H1 (cell line): ENCODE measurements around the gene CLMP. TPM values are rescaled to one million over a fixed set of nuclear protein-coding genes. Genes with fewer than 3 reads are reported as not detected.

Experiments
- CTCF ChIA-PET: fragments of 300-600 bp; sonication (Branson Sonifier 250); formaldehyde crosslinking; loops from one replicate; lab custom pipeline; 2021; ENCODE audit not compliant: partially characterized antibody; lab: Charles Lee
- POLR2A ChIA-PET: fragments of 300-600 bp; sonication (Branson Sonifier 250); formaldehyde crosslinking; loops from one replicate; lab custom pipeline; 2021; ENCODE audit warnings: inconsistent platforms; ENCODE audit not compliant: partially characterized antibody; lab: Charles Lee
- DNase-seq, 2 experiments: peaks; one replicate each; pipeline versions ENCODE4 v3.0.0 to v3.0.0-alpha.2; 2010 to 2022; ENCODE audit warnings: low spot score in 2 of 2, low read depth in 1 of 2, mixed read lengths in 1 of 2
- FAIRE-seq: peaks from 2 replicates; lab custom pipeline; 2011; peaks lifted over from hg19 to GRCh38; lab: Jason Lieb, UNC
- H2AFZ ChIP-seq: 2 replicates; pipeline ENCODE4 v1.8.1; 2012; ENCODE audit warnings: low read length, inconsistent platforms
- H2AK5ac ChIP-seq: 2 replicates; pipeline ENCODE4 v1.6.1; 2013; ENCODE audit warnings: low read depth, low read length
- H2BK120ac ChIP-seq: replicated peaks from 2 replicates; pipeline ENCODE3; 2013; ENCODE audit warnings: low read depth, low read length, inconsistent platforms
- H2BK12ac ChIP-seq: 2 replicates; pipeline ENCODE4 v1.6.1; 2013; ENCODE audit warnings: low read depth, low read length
- H2BK15ac ChIP-seq: 2 replicates; pipeline ENCODE4 v1.6.1; 2013; ENCODE audit warnings: low read length
- H2BK20ac ChIP-seq: 2 replicates; pipeline ENCODE4 v1.6.1; 2013; ENCODE audit warnings: low read length
- H2BK5ac ChIP-seq: 2 replicates; pipeline ENCODE4 v1.6.1; 2013; ENCODE audit warnings: low read depth, low read length
- H3K14ac ChIP-seq: 2 replicates; pipeline ENCODE4 v1.6.1; 2013; ENCODE audit warnings: inconsistent platforms; ENCODE audit not compliant: insufficient read length
- H3K18ac ChIP-seq: 2 replicates; pipeline ENCODE4 v1.6.1; 2013; ENCODE audit warnings: low read length; ENCODE audit errors: extremely low read depth
- H3K23ac ChIP-seq: 2 replicates; pipeline ENCODE4 v1.6.1; 2013; ENCODE audit warnings: inconsistent platforms; ENCODE audit not compliant: insufficient read length
- H3K23me2 ChIP-seq: 2 replicates; pipeline ENCODE4 v1.6.1; 2013; ENCODE audit warnings: low read depth, low read length
- H3K27ac ChIP-seq: 2 replicates; pipeline ENCODE4 v1.6.1; 2011; ENCODE audit warnings: low read depth, low read length, inconsistent platforms
- H3K27me3 ChIP-seq, 4 experiments: replicated peaks in 1 of 4; 1 replicate in 1 of 4; 2 replicates in 3 of 4; pipeline versions ENCODE4 v1.6.1 to v1.8.1; 2011 to 2013; ENCODE audit warnings: low read length in 3 of 4, mild to moderate bottlenecking in 3 of 4, inconsistent platforms in 2 of 4, mixed read lengths in 2 of 4, moderate library complexity in 1 of 4; ENCODE audit not compliant: control insufficient read depth in 3 of 4, insufficient read depth in 3 of 4; ENCODE audit errors: extremely low read depth in 1 of 4
- H3K36me3 ChIP-seq, 4 experiments: 2 replicates each; pipeline versions ENCODE4 v1.6.1 to v1.8.1; 2011 to 2013; ENCODE audit warnings: mild to moderate bottlenecking in 4 of 4, low read length in 3 of 4, moderate library complexity in 2 of 4, control low read depth in 1 of 4, inconsistent platforms in 1 of 4; ENCODE audit not compliant: insufficient read depth in 4 of 4, control insufficient read depth in 2 of 4
- H3K4ac ChIP-seq: replicated peaks from 2 replicates; pipeline ENCODE3; 2013; ENCODE audit warnings: low read length, low read depth, mixed read lengths, inconsistent platforms; ENCODE audit not compliant: insufficient read length
- H3K4me1 ChIP-seq, 4 experiments: replicated peaks in 1 of 4; 1 replicate in 1 of 4; 2 replicates in 3 of 4; pipeline versions ENCODE4 v1.6.1 to v1.8.1; 2011 to 2013; ENCODE audit warnings: low read length in 3 of 4, inconsistent platforms in 2 of 4, mixed read lengths in 1 of 4; ENCODE audit not compliant: insufficient read depth in 4 of 4, control insufficient read depth in 3 of 4
- H3K4me2 ChIP-seq, 2 experiments: 2 replicates each; pipeline versions ENCODE4 v1.6.1 to v1.8.1; 2011 to 2013; ENCODE audit warnings: low read depth in 2 of 2, low read length in 2 of 2, control low read depth in 1 of 2, inconsistent platforms in 1 of 2, mild to moderate bottlenecking in 1 of 2; ENCODE audit not compliant: insufficient read depth in 1 of 2
- H3K4me3 ChIP-seq, 4 experiments: fragments of 200-600, 300-600 bp in 1 of 4; sonication (generic), shearing (Covaris generic), sonication (Bioruptor Twin) in 1 of 4; 2 replicates each; pipeline versions ENCODE4 v1.5.1 to v1.8.1; 2011 to 2016; ENCODE audit warnings: low read length in 4 of 4, low read depth in 3 of 4, control low read depth in 2 of 4, inconsistent platforms in 2 of 4, mild to moderate bottlenecking in 2 of 4, mixed read lengths in 1 of 4, moderate library complexity in 1 of 4; ENCODE audit not compliant: insufficient read depth in 2 of 4; ENCODE audit errors: extremely low read depth in 1 of 4
- H3K56ac ChIP-seq: replicated peaks from 2 replicates; pipeline ENCODE3; 2013; ENCODE audit warnings: low read depth, mild to moderate bottlenecking, mixed read lengths, low read length, inconsistent platforms; ENCODE audit not compliant: insufficient read length
- H3K79me1 ChIP-seq: 2 replicates; pipeline ENCODE4 v1.6.1; 2013; ENCODE audit warnings: low read depth, low read length, control low read depth
- H3K79me2 ChIP-seq, 2 experiments: 2 replicates each; pipeline versions ENCODE4 v1.6.1 to v1.8.1; 2012 to 2013; ENCODE audit warnings: low read length in 2 of 2, mild to moderate bottlenecking in 2 of 2, inconsistent platforms in 1 of 2; ENCODE audit not compliant: insufficient read depth in 2 of 2, control insufficient read depth in 1 of 2
- H3K9ac ChIP-seq, 4 experiments: replicated peaks in 1 of 4; 1 replicate in 1 of 4; 2 replicates in 3 of 4; pipeline versions ENCODE4 v1.6.1 to v1.8.1; 2011 to 2013; ENCODE audit warnings: low read depth in 3 of 4, low read length in 3 of 4, control low read depth in 2 of 4, mild to moderate bottlenecking in 2 of 4, moderate library complexity in 2 of 4, inconsistent platforms in 1 of 4; ENCODE audit errors: extremely low read depth in 1 of 4
- H3K9me3 ChIP-seq, 2 experiments: 2 replicates each; pipeline versions ENCODE4 v1.6.1 to v1.8.1; 2012 to 2013; ENCODE audit warnings: mild to moderate bottlenecking in 2 of 2, moderate library complexity in 2 of 2, control low read depth in 1 of 2, inconsistent platforms in 1 of 2, low read depth in 1 of 2, low read length in 1 of 2, mixed read lengths in 1 of 2; ENCODE audit not compliant: insufficient read depth in 2 of 2
- H4K20me1 ChIP-seq, 2 experiments: replicated peaks in 1 of 2; 2 replicates each; pipeline versions ENCODE3 to v1.8.1; 2011 to 2013; ENCODE audit warnings: inconsistent platforms in 2 of 2, low read length in 2 of 2, mild to moderate bottlenecking in 1 of 2; ENCODE audit not compliant: insufficient read depth in 2 of 2, control insufficient read depth in 1 of 2
- H4K5ac ChIP-seq: 2 replicates; pipeline ENCODE4 v1.6.1; 2013; ENCODE audit warnings: low read length, low read depth, mixed read lengths, inconsistent platforms; ENCODE audit not compliant: insufficient read length
- H4K8ac ChIP-seq: 2 replicates; pipeline ENCODE4 v1.8.0; 2013; ENCODE audit warnings: mild to moderate bottlenecking, moderate library complexity, low read length, inconsistent platforms; ENCODE audit not compliant: insufficient read depth; ENCODE audit errors: extremely low read depth
- H4K91ac ChIP-seq: replicated peaks from 2 replicates; pipeline ENCODE3; 2013; ENCODE audit warnings: low read length, mixed read lengths, inconsistent platforms; ENCODE audit not compliant: insufficient read length
- ATF2 ChIP-seq: IDR thresholded peaks from 2 replicates; pipeline ENCODE4 v1.6.1; 2012; ENCODE audit warnings: low read length, inconsistent platforms
- BCL11A ChIP-seq, 2 experiments: IDR thresholded peaks; one replicate each; pipeline ENCODE4 v1.6.1; 2011; ENCODE audit warnings: low read depth in 2 of 2, low read length in 2 of 2, mild to moderate bottlenecking in 2 of 2
- CREB1 ChIP-seq: IDR thresholded peaks from 2 replicates; pipeline ENCODE4 v1.6.1; 2012; ENCODE audit warnings: inconsistent platforms
- CTBP2 ChIP-seq: IDR thresholded peaks from 2 replicates; pipeline ENCODE4 v1.7.0; 2011; ENCODE audit warnings: borderline replicate concordance, mild to moderate bottlenecking, moderate library complexity, mixed read lengths, low read length; ENCODE audit not compliant: insufficient read depth, insufficient read length
- EP300 ChIP-seq, 2 experiments: IDR thresholded peaks; 1 replicate in 1 of 2; 2 replicates in 1 of 2; pipeline ENCODE4 v1.6.1; 2011 to 2012; ENCODE audit warnings: low read depth in 2 of 2, low read length in 2 of 2, mild to moderate bottlenecking in 2 of 2, borderline replicate concordance in 1 of 2, inconsistent platforms in 1 of 2, moderate library complexity in 1 of 2
- FOSL1 ChIP-seq: IDR thresholded peaks from 2 replicates; pipeline ENCODE4 v1.6.1; 2011; ENCODE audit warnings: mild to moderate bottlenecking, low read depth, low read length, moderate library complexity; ENCODE audit not compliant: insufficient read depth
- GTF2F1 ChIP-seq: IDR thresholded peaks from 2 replicates; pipeline ENCODE4 v1.6.1; 2012; ENCODE audit warnings: low read depth, low read length, improper control_type of control experiment, borderline replicate concordance
- HDAC6 ChIP-seq: IDR thresholded peaks from one replicate; pipeline ENCODE4 v1.7.1; 2012; ENCODE audit warnings: low read depth, mild to moderate bottlenecking, inconsistent platforms, low read length, moderate library complexity
- POLR2AphosphoS5 ChIP-seq: IDR thresholded peaks from 2 replicates; pipeline ENCODE4 v1.6.1; 2011; ENCODE audit warnings: low read depth, low read length
- RXRA ChIP-seq: IDR thresholded peaks from 2 replicates; pipeline ENCODE4 v1.6.1; 2011; ENCODE audit warnings: low read depth, mild to moderate bottlenecking, low read length, moderate library complexity; ENCODE audit not compliant: insufficient read depth
- SP1 ChIP-seq: IDR thresholded peaks from 2 replicates; pipeline ENCODE4 v1.6.1; 2011; ENCODE audit warnings: low read depth, low read length
- TAF1 ChIP-seq: IDR thresholded peaks from 2 replicates; pipeline ENCODE4 v1.6.1; 2011; ENCODE audit warnings: mild to moderate bottlenecking, low read depth, low read length
- ZNF274 ChIP-seq: IDR thresholded peaks from 2 replicates; pipeline ENCODE4 v1.7.0; 2012; ENCODE audit warnings: low read length, borderline replicate concordance; ENCODE audit errors: extremely low read depth
- WGBS, 2 experiments: shearing (Covaris generic) in 1 of 2; methylation state at CpG; one replicate each; pipeline versions ENCODE4 v1.1.6 to v1.1.7; 2013 to 2015; ENCODE audit warnings: low lambda C conversion rate in 2 of 2, mixed read lengths in 2 of 2, inconsistent platforms in 1 of 2, low coverage in 1 of 2, missing lambda C conversion rate in 1 of 2; ENCODE audit not compliant: insufficient replicate concordance in 2 of 2, insufficient coverage in 1 of 2, insufficient read length in 1 of 2; ENCODE audit errors: extremely low coverage in 1 of 2, missing lambda C conversion rate in 1 of 2; 5-methylcytosine and 5-hydroxymethylcytosine counted together
- polyA plus RNA-seq, 7 experiments: library from polyadenylated mRNA; depleted of rRNA in 3 of 7; stranded (reverse) in 5 of 7; unstranded in 2 of 7; fragments of >200 nt in 5 of 7; fragments of 200-250 nt in 2 of 7; gene quantifications; 1 replicate in 5 of 7; 2 replicates in 1 of 7; 4 replicates in 1 of 7; pipeline versions ENCODE4 v1.2.1 to v1.2.3, GENCODE V29; 2011 to 2013; ENCODE audit warnings: missing spikeins in 2 of 7, mixed read lengths in 2 of 7
- total RNA-seq: library from RNA; stranded (reverse); fragmentation: NEBNext Ultra II Directional; extraction: Animal tissue kit (Norgen Biotek cat#: 25700); gene quantifications from 2 replicates; pipeline ENCODE4 v1.2.1, GENCODE V29; 2021

Gene CLMP
- total and polyA plus RNA-seq, 2 of the 8 experiments (the other 6 are each of a cell fraction or from before 2014, with no cell fraction given) = 9.9 to 24.1 TPM

- Histone ChIP-seq H3K9me3 (no peaks in the 10 kb centered on the region), H2BK120ac (no peak overlapping the region), H3K14ac (no peak overlapping the region), H2BK12ac (no peak overlapping the region), H4K20me1 (no peaks in the 10 kb centered on the region), H3K27me3 (no peaks in the 10 kb centered on the region), H4K8ac (no peak overlapping the region), H2BK15ac (no peak overlapping the region), H3K4me2 (no peak overlapping the region), H3K4me1 (peaks cover 0 to 5% (median 1%) of the 10 kb centered on the region in 4 experiments; a peak in 5 of 7 replicates), H3K79me1 (no peaks in the 10 kb centered on the region), H3K23me2 (peaks cover 1% of the 10 kb centered on the region; the same call in 1 of the 2 replicates), H3K9ac (no peak overlapping the region), H3K4me3 (no peak overlapping the region), H3K18ac (no peak overlapping the region), H4K91ac (no peak overlapping the region), H3K4ac (no peak overlapping the region), H3K56ac (no peak overlapping the region), H2AK5ac (no peak overlapping the region), H2AFZ (no peak overlapping the region), H3K23ac (no peak overlapping the region), H3K27ac (no peak overlapping the region), H3K79me2 (no peaks in the 10 kb centered on the region), H2BK20ac (no peak overlapping the region), H2BK5ac (no peak overlapping the region), H4K5ac (no peak overlapping the region), H3K36me3 (no peaks in the 10 kb centered on the region)
- DNase-seq (no peak), FAIRE-seq (no peak)
- CTCF ChIA-PET = interaction anchor here (0.9 to 16.3 kb wide), 4 partner anchors 13 to 159 kb away, joined by 4 to 286 read pairs (median 17); no protein-coding TSS in a partner anchor
- 91% methylated on average over 3 of the region's 3 CpGs; no CpG with 5 or more reads in 1 of the 2 experiments for WGBS, 2 experiments
- POLR2A ChIA-PET = no interaction called here
- no peak for TF ChIP-seq BCL11A (IDR thresholded peaks at IDR 0.05; ENCODE audit: low read depth in 2 of 2, low read length in 2 of 2)
- no peak for TF ChIP-seq HDAC6
- no peak for TF ChIP-seq GTF2F1
- TF ChIP-seq POLR2AphosphoS5 = no peak
- no peak for TF ChIP-seq CTBP2
- no peak for TF ChIP-seq TAF1
- no peak for TF ChIP-seq FOSL1
- no peak for TF ChIP-seq RXRA
- TF ChIP-seq ATF2 = no peak
- no peak for TF ChIP-seq EP300 (IDR thresholded peaks at IDR 0.05; ENCODE audit: borderline replicate concordance in 1 of 2, low read depth in 2 of 2, low read length in 2 of 2)
- no peak for TF ChIP-seq SP1
- no peak for TF ChIP-seq ZNF274
- no peak for TF ChIP-seq CREB1
These were observed 96.1 kb downstream of the CLMP start for GRCh38 chr11:123098990-123099389.
